HepG2 (cell line): ENCODE data around the gene NPB. TPM values are rescaled to one million over a fixed set of nuclear protein-coding genes. Genes with fewer than 3 reads are reported as not detected.

Experiments used
- CREB3 ChIP-seq: sonication (generic); formaldehyde crosslinking; IDR thresholded peaks from 2 replicates; pipeline ENCODE4 v1.5.0; 2020; ENCODE audit warnings: missing genetic modification reagents
- GMEB2 ChIP-seq: IDR thresholded peaks from 2 replicates; pipeline ENCODE4 v1.6.1; 2016; ENCODE audit warnings: missing biosample characterization, missing genetic modification reagents, low read depth
- GZF1 ChIP-seq: sonication (generic); formaldehyde crosslinking; IDR thresholded peaks from 2 replicates; pipeline ENCODE4 v1.5.1; 2020; ENCODE audit warnings: mild to moderate bottlenecking, missing genetic modification reagents
- HOXA5 ChIP-seq: sonication (generic); formaldehyde crosslinking; IDR thresholded peaks from 2 replicates; pipeline ENCODE4 v1.4.0; 2020; ENCODE audit warnings: missing genetic modification reagents
- IRF1 ChIP-seq: sonication (generic); formaldehyde crosslinking; IDR thresholded peaks from 2 replicates; pipeline ENCODE4 v1.4.0; 2020; ENCODE audit warnings: low read depth, mild to moderate bottlenecking, missing genetic modification reagents
- MAF1 ChIP-seq: sonication (generic); formaldehyde crosslinking; IDR thresholded peaks from 2 replicates; pipeline ENCODE4 v1.5.0; 2020; ENCODE audit warnings: missing genetic modification reagents, borderline replicate concordance
- MAFF ChIP-seq: IDR thresholded peaks from 2 replicates; pipeline ENCODE4 v1.6.1; 2011; ENCODE audit warnings: low read depth, low read length, improper control_type of control experiment
- MATR3 ChIP-seq: sonication (generic); formaldehyde crosslinking; IDR thresholded peaks from 2 replicates; pipeline ENCODE4 v1.4.0; 2020; ENCODE audit warnings: missing genetic modification reagents
- MEF2D ChIP-seq: sonication (generic); formaldehyde crosslinking; IDR thresholded peaks from 2 replicates; pipeline ENCODE4 v1.5.1; 2020; ENCODE audit warnings: mild to moderate bottlenecking, missing genetic modification reagents
- MTERF4 ChIP-seq: sonication (generic); formaldehyde crosslinking; IDR thresholded peaks from 2 replicates; pipeline ENCODE4 v1.8.0; 2023; ENCODE audit warnings: mild to moderate bottlenecking, missing genetic modification reagents
- MXD3 ChIP-seq: IDR thresholded peaks from 2 replicates; pipeline ENCODE4 v1.6.1; 2016; ENCODE audit warnings: mild to moderate bottlenecking, missing biosample characterization, missing genetic modification reagents
- SOX5 ChIP-seq: IDR thresholded peaks from 2 replicates; pipeline ENCODE4 v1.6.1; 2016; ENCODE audit warnings: borderline replicate concordance
- SYNCRIP ChIP-seq: fragments of 200-400 bp; formaldehyde crosslinking; IDR thresholded peaks from 2 replicates; pipeline ENCODE4 v1.6.1; 2018; ENCODE audit warnings: mild to moderate bottlenecking, low read depth, low read length; ENCODE audit not compliant: insufficient read depth
- THAP9 ChIP-seq: sonication (generic); formaldehyde crosslinking; IDR thresholded peaks from 2 replicates; pipeline ENCODE4; 2020; ENCODE audit warnings: missing genetic modification reagents, mild to moderate bottlenecking, borderline replicate concordance
- ZKSCAN5 ChIP-seq: sonication (generic); formaldehyde crosslinking; IDR thresholded peaks from 2 replicates; pipeline ENCODE4 v1.5.1; 2020; ENCODE audit warnings: mild to moderate bottlenecking, missing genetic modification reagents
- ZNF335 ChIP-seq: sonication (generic); formaldehyde crosslinking; IDR thresholded peaks from 2 replicates; pipeline ENCODE4 v1.4.0; 2020; ENCODE audit warnings: missing genetic modification reagents
- ZNF383 ChIP-seq: sonication (generic); formaldehyde crosslinking; IDR thresholded peaks from 2 replicates; pipeline ENCODE4 v1.4.0; 2020; ENCODE audit warnings: missing genetic modification reagents, mild to moderate bottlenecking, borderline replicate concordance
- ZNF510 ChIP-seq: sonication (generic); formaldehyde crosslinking; IDR thresholded peaks from 2 replicates; pipeline ENCODE4 v1.4.0; 2020; ENCODE audit warnings: low read depth, mild to moderate bottlenecking, missing genetic modification reagents
- ZNF615 ChIP-seq: sonication (generic); formaldehyde crosslinking; IDR thresholded peaks from 2 replicates; pipeline ENCODE4 v1.5.0; 2020; ENCODE audit warnings: mild to moderate bottlenecking, missing genetic modification reagents, borderline replicate concordance
- ZNF678 ChIP-seq: sonication (generic); formaldehyde crosslinking; IDR thresholded peaks from 2 replicates; pipeline ENCODE4 v1.4.0; 2020; ENCODE audit warnings: mild to moderate bottlenecking, missing genetic modification reagents
- polyA plus RNA-seq, 8 experiments: library from polyadenylated mRNA; depleted of rRNA in 3 of 8; stranded (reverse) in 7 of 8; unstranded in 1 of 8; fragments of >200 nt; fragmentation: Illumina TruSeq in 4 of 8; extraction: Trizol in 4 of 8; gene quantifications; 2 replicates each; pipeline versions ENCODE4 v1.2.1 to v1.2.3, GENCODE V29; 2011 to 2016; ENCODE audit warnings: low read depth in 4 of 8, missing spikeins in 1 of 8, mixed read lengths in 1 of 8; ENCODE audit not compliant: insufficient read depth in 1 of 8
- total RNA-seq, 5 experiments: library from RNA; depleted of rRNA; stranded (reverse); fragments of >200 nt; fragmentation: Illumina TruSeq; extraction: Trizol; gene quantifications; 2 replicates each; pipeline ENCODE4 v1.2.3, GENCODE V29; 2016; ENCODE audit warnings: low read depth in 1 of 5

The NPB gene
- total and polyA plus RNA-seq, 2 of the 13 experiments (the other 11 are each of a cell fraction or from before 2014, with no cell fraction given), result 0.11 to 0.93 TPM

- TF ChIP-seq MEF2D (CRISPR knock-in tag), result peak; percentile 68; the same call in 1 of the 2 replicates
- TF ChIP-seq MTERF4 (CRISPR knock-in tag), result peak; percentile 92
- TF ChIP-seq SYNCRIP, result no peak
- TF ChIP-seq SOX5, result peak; percentile 43; the same call in 1 of the 2 replicates
- TF ChIP-seq ZNF335, result peak; percentile 60; the same call in 1 of the 2 replicates
- TF ChIP-seq HOXA5 (CRISPR knock-in tag), result peak; percentile 97
- TF ChIP-seq MAF1 (CRISPR knock-in tag), result peak; percentile 86; the same call in 1 of the 2 replicates
- no peak for TF ChIP-seq MAFF
- TF ChIP-seq GMEB2 (CRISPR knock-in tag), result peak; percentile 82
- TF ChIP-seq ZNF615 (CRISPR knock-in tag), result no peak
- peak; percentile 92; the same call in 1 of the 2 replicates for TF ChIP-seq THAP9 (CRISPR knock-in tag)
- no peak for TF ChIP-seq ZNF383 (CRISPR knock-in tag)
- no peak for TF ChIP-seq ZNF678 (CRISPR knock-in tag)
- TF ChIP-seq MXD3 (CRISPR knock-in tag), result peak; percentile 94
- TF ChIP-seq ZNF510 (CRISPR knock-in tag), result no peak; the same call in 1 of the 2 replicates
- no peak for TF ChIP-seq CREB3
- TF ChIP-seq ZKSCAN5, result no peak
- no peak for TF ChIP-seq IRF1 (CRISPR knock-in tag)
- TF ChIP-seq GZF1 (CRISPR knock-in tag), result peak; percentile 54; the same call in 1 of the 2 replicates
- TF ChIP-seq MATR3 (CRISPR knock-in tag), result no peak
These were observed 41.1 kb upstream of the NPB start (continued) for GRCh38 chr17:81860756-81861568.
